K562 (cell line): ENCODE results near the gene PSAT1.

Experiments
- BHLHE40 ChIP-seq: IDR thresholded peaks from 2 replicates; pipeline ENCODE4 v1.6.1; 2011; ENCODE audit warnings: low read length, improper control_type of control experiment
- BRF2 ChIP-seq: IDR thresholded peaks from 3 replicates; pipeline ENCODE4 v1.6.1; 2011; ENCODE audit warnings: borderline replicate concordance, mild to moderate bottlenecking; ENCODE audit not compliant: insufficient read length, insufficient read depth
- CHCHD3 ChIP-seq: fragments of 250-450 bp; sonication (Bioruptor Pico); IDR thresholded peaks from 2 replicates; pipeline ENCODE4 v2.1.2; 2022; ENCODE audit warnings: mild to moderate bottlenecking
- EGR1 ChIP-seq: fragments of 450-650 bp; conservative IDR thresholded peaks from 2 replicates; pipeline ENCODE4 v1.6.1; 2017; ENCODE audit warnings: mild to moderate bottlenecking
- GATAD2A ChIP-seq: fragments of 450-650 bp; IDR thresholded peaks from 2 replicates; pipeline ENCODE4 v1.6.1; 2017
- HMGXB4 ChIP-seq: sonication (generic); formaldehyde crosslinking; IDR thresholded peaks from 2 replicates; pipeline ENCODE4 v1.8.1; 2023; ENCODE audit warnings: mild to moderate bottlenecking, missing genetic modification reagents
- MTA2 ChIP-seq: fragments of 450-650 bp; IDR thresholded peaks from 2 replicates; pipeline ENCODE4 v1.6.1; 2016; ENCODE audit warnings: low read depth
- POLR2A ChIP-seq: fragments of 450-650 bp; conservative IDR thresholded peaks from 2 replicates; pipeline ENCODE4 v1.6.1; 2016
- POLR2AphosphoS5 ChIP-seq: IDR thresholded peaks from 2 replicates; pipeline ENCODE4 v1.6.1; 2011; ENCODE audit warnings: mild to moderate bottlenecking, low read depth, low read length, moderate library complexity; ENCODE audit not compliant: control insufficient read depth, insufficient read depth
- SRF ChIP-seq, 2 experiments: fragments of 250-450, 450-650 bp in 1 of 2; sonication (Bioruptor Pico) in 1 of 2; sonication (generic) in 1 of 2; formaldehyde crosslinking; IDR thresholded peaks; 2 replicates each; pipeline versions ENCODE4 v1.5.0 to v1.5.1; 2020 to 2022; ENCODE audit warnings: mild to moderate bottlenecking in 1 of 2, missing genetic modification reagents in 1 of 2
- USF2 ChIP-seq: sonication (generic); formaldehyde crosslinking; IDR thresholded peaks from 2 replicates; pipeline ENCODE4 v1.5.0; 2020; ENCODE audit warnings: missing genetic modification reagents
- TF ChIP-seq, protein P1 (sequence below), 3 experiments: IDR thresholded peaks in 2 of 3; conservative IDR thresholded peaks in 1 of 3; 2 replicates each; pipeline ENCODE4 v1.5.1; 2011 to 2012; ENCODE audit warnings: low read length in 3 of 3, mild to moderate bottlenecking in 3 of 3, control low read depth in 2 of 3, improper control_type of control experiment in 1 of 3, inconsistent platforms in 1 of 3, low read depth in 1 of 3, mixed read lengths in 1 of 3, moderate library complexity in 1 of 3; ENCODE audit not compliant: insufficient read depth in 2 of 3

GRCh38 chr9:78365748-78366697, 69.1 kb downstream of the PSAT1 start:
- no peak for TF ChIP-seq EGR1
- no peak for TF ChIP-seq POLR2AphosphoS5
- no peak for TF ChIP-seq SRF (CRISPR knock-in tag; IDR thresholded peaks at IDR 0.05)
- TF ChIP-seq POLR2A = no peak
- no peak for TF ChIP-seq BRF2
- no peak for TF ChIP-seq BHLHE40
- no peak for TF ChIP-seq GATAD2A
- no peak for TF ChIP-seq HMGXB4 (CRISPR knock-in tag)
- TF ChIP-seq CHCHD3 = no peak
- TF ChIP-seq USF2 = no peak
- TF ChIP-seq MTA2 = no peak
- TF ChIP-seq, protein P1, sequence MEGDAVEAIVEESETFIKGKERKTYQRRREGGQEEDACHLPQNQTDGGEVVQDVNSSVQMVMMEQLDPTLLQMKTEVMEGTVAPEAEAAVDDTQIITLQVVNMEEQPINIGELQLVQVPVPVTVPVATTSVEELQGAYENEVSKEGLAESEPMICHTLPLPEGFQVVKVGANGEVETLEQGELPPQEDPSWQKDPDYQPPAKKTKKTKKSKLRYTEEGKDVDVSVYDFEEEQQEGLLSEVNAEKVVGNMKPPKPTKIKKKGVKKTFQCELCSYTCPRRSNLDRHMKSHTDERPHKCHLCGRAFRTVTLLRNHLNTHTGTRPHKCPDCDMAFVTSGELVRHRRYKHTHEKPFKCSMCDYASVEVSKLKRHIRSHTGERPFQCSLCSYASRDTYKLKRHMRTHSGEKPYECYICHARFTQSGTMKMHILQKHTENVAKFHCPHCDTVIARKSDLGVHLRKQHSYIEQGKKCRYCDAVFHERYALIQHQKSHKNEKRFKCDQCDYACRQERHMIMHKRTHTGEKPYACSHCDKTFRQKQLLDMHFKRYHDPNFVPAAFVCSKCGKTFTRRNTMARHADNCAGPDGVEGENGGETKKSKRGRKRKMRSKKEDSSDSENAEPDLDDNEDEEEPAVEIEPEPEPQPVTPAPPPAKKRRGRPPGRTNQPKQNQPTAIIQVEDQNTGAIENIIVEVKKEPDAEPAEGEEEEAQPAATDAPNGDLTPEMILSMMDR (IDR thresholded peaks at IDR 0.05 in 2 of 3, conservative IDR thresholded peaks at IDR 0.05 in 1 of 3; ENCODE audit: insufficient read depth in 2 of 3, low read depth in 1 of 3, low read length in 3 of 3) = peak in 2 of 3 experiments; percentile 26 to 49; a peak in 3 of 6 replicates
